Lower leg skin (tissue), 4 donors: ENCODE results near the gene SETD3. TPM values are rescaled to one million over a fixed set of nuclear protein-coding genes. Genes with fewer than 3 reads are reported as not detected.

Experiments used
- DNase-seq, 2 donors: peaks; one replicate each; pipeline ENCODE4 v3.0.0-alpha.2; 2019; ENCODE audit warnings: low spot score in 2 of 2
- H3K4me3 ChIP-seq: fragments of 200-600 bp; sonication (generic); 2 replicates; pipeline ENCODE4 v1.5.1; 2017; ENCODE audit warnings: mild to moderate bottlenecking, low read depth; ENCODE audit not compliant: poor library complexity, severe bottlenecking
- CTCF ChIP-seq, 3 donors: fragments of 450-650 bp; IDR thresholded peaks; one replicate each; pipeline ENCODE4 v1.5.1; 2016; ENCODE audit warnings: antibody characterized with exemption in 3 of 3, mild to moderate bottlenecking in 3 of 3, moderate library complexity in 2 of 3
- POLR2A ChIP-seq, 2 donors: fragments of 450-650 bp; IDR thresholded peaks; one replicate each; pipeline ENCODE4 v1.6.1; 2016 to 2017; ENCODE audit warnings: antibody characterized with exemption in 2 of 2, mild to moderate bottlenecking in 1 of 2, moderate library complexity in 1 of 2
- WGBS, 2 donors: methylation state at CpG; one replicate each; pipeline ENCODE4 v1.1.5; 2018; 5-methylcytosine and 5-hydroxymethylcytosine counted together
- intact Hi-C: fragments of 100-400 bp; cut with DNase I; formaldehyde crosslinking; loops from one replicate; pipeline ENCODE4 v1.15.0; 2023; ENCODE audit warnings: low total_unique reads
- total RNA-seq, 4 donors: library from RNA; depleted of rRNA; stranded (reverse); fragments of >200 nt; gene quantifications; one replicate each; pipeline ENCODE4 v1.1.0, GENCODE V29; 2016

The SETD3 gene
- total RNA-seq, 4 donors from 2014 or later = 36.8 to 62.5 (median 47.6) TPM

DNA sequence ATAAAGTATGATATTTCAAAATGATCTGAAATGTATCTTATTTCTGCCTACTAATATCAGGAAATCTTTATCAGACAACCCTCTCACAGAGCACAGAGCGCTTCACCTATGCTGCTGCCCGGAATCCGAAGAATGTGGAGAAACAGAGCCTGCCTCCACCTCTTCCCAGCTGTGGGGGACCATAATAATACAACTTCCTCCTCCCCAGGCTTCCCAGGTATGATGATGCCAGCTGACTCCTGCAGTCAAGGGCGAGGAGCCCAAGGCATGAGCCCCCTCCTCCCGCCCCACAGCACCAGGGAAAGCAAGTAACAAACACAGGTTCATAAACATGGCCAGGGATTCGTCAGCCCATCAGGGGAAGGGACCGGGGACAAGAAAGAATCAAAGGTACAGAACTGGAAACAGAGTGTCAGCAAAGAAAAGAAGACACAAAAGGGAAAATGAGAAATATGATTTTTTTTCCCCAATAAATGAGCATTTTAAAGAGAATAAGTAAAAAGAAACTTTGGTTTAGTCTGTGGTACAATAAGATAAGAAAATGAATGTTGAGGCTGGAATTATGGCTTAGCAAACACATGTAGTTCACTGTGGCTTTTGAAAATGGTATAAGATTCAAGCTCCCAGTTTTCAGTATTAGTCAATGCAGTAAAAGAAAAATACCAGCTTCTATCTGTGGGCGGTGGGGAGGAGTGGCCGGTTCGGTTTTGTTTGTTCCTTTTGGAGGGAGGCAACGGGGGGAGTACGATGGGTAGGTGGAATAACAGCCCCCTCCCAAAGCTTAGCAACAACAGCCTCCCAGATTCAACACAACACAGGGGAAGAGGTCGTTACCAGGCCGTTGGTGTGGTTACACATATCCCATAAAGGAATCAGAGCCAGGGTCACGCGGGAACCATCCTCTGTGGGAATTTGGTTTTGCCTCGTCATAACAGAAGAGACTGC lies 68.3 kb downstream of the SETD3 start:
- H3K4me3 ChIP-seq = no peak overlapping the region

GRCh38 chr14:99410019-99410418 lies 70.6 kb downstream of the SETD3 start:
- intact Hi-C loops = no loop called here
- WGBS, 2 donors = 95 to 96% methylated on average over 10 of the region's 10 CpGs
- H3K4me3 ChIP-seq = no peak overlapping the region
- DNase-seq = no peak
- TF ChIP-seq POLR2A (IDR thresholded peaks at IDR 0.05) = no peak
- TF ChIP-seq CTCF (IDR thresholded peaks at IDR 0.05) = no peak

More for the DNA sequence above, 68.3 kb downstream of the SETD3 start:
- DNase-seq = no peak
- 88 to 89% methylated on average over 17 of the region's 17 CpGs for WGBS, 2 donors
- TF ChIP-seq POLR2A (IDR thresholded peaks at IDR 0.05) = no peak
- intact Hi-C loops = no loop called here

- 87 to 90% methylated on average over 7 of the region's 7 CpGs for WGBS, 2 donors
- intact Hi-C loops = no loop called here
- no peak overlapping the region for H3K4me3 ChIP-seq
- DNase-seq = no peak
- TF ChIP-seq POLR2A (IDR thresholded peaks at IDR 0.05) = no peak
- TF ChIP-seq CTCF (IDR thresholded peaks at IDR 0.05) = no peak
These were observed 71.7 kb downstream of the SETD3 start for GRCh38 chr14:99408971-99409289.

- no peak for DNase-seq
- no peak overlapping the region for H3K4me3 ChIP-seq
- intact Hi-C loops = no loop called here
- 83 to 84% methylated on average over 8 of the region's 8 CpGs for WGBS, 2 donors
- TF ChIP-seq POLR2A (IDR thresholded peaks at IDR 0.05) (no peak), CTCF (IDR thresholded peaks at IDR 0.05) (no peak)
These were observed 72.2 kb downstream of the SETD3 start for GRCh38 chr14:99408286-99408970.

GRCh38 chr14:99407416-99407815 lies 73.2 kb downstream of the SETD3 start:
- intact Hi-C loops = no loop called here
- DNase-seq = no peak
- TF ChIP-seq POLR2A (IDR thresholded peaks at IDR 0.05) = no peak
- TF ChIP-seq CTCF (IDR thresholded peaks at IDR 0.05) = no peak
- 96 to 98% methylated on average over 11 of the region's 11 CpGs for WGBS, 2 donors
- no peak overlapping the region for H3K4me3 ChIP-seq

DNA sequence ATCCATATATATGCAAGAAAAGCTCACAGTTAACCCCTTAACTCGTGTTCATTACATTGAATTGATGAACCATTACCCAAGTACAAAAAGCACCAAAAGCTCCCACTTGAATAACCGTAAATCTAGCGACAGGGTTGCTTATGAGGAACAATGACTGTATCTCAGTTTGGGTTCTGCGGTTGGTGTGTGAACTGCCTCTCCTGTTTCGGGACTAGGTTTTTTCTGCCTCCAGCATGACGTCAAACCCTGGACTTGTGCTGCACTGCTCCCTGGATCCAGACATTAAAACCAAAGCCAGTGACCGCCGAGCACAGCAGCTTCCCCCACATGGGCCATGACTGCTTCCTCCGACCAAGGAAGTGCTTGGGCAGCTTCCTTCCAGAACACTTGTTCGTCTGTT lies 77.7 kb downstream of the SETD3 start:
- TF ChIP-seq CTCF (IDR thresholded peaks at IDR 0.05) = no peak
- no peak for TF ChIP-seq POLR2A (IDR thresholded peaks at IDR 0.05)
- WGBS, 2 donors = 95% methylated on average over 10 of the region's 10 CpGs
- intact Hi-C loops = no loop called here
- no peak overlapping the region for H3K4me3 ChIP-seq
- no peak for DNase-seq
